ENCODE data around the gene MRC2. TPM values are rescaled to one million over a fixed set of nuclear protein-coding genes. Genes with fewer than 3 reads are reported as not detected.

MRC2 gene
- total RNA-seq, 4 donors from 2014 or later, result 23.3 to 59.8 (median 39.9) TPM

- no peaks in the 10 kb centered on the region for H3K27me3 ChIP-seq
- H3K4me1 ChIP-seq, result peaks cover 0 to 28% (median 0%) of the 10 kb centered on the region in 3 donors
- TF ChIP-seq EP300 (IDR thresholded peaks at IDR 0.05) (no peak), POLR2AphosphoS5 (IDR thresholded peaks at IDR 0.05) (no peak), CTCF (IDR thresholded peaks at IDR 0.05) (no peak), POLR2A (IDR thresholded peaks at IDR 0.05) (no peak)
- no peak overlapping the region for H3K27ac ChIP-seq
- WGBS, 2 donors (ENCODE audit: low coverage in 1 of 2), result no CpG with 5 or more reads among the region's 14 CpGs
- no peak for ATAC-seq
- no peaks in the 10 kb centered on the region for H3K36me3 ChIP-seq
- no peaks in the 10 kb centered on the region for H3K9me3 ChIP-seq
- H3K4me3 ChIP-seq, result no peak overlapping the region
Measured at GRCh38 chr17:62671553-62671952, 44.1 kb downstream of the MRC2 start.

GRCh38 chr17:62672957-62673356, 45.5 kb downstream of the MRC2 start:
- WGBS, 2 donors (ENCODE audit: low coverage in 1 of 2), result 80 to 100% methylated on average over 2 to 4 of the region's 4 CpGs
- no peak for ATAC-seq
- Histone ChIP-seq H3K4me3 (no peak overlapping the region), H3K27ac (no peak overlapping the region), H3K36me3 (no peaks in the 10 kb centered on the region), H3K4me1 (peaks cover 0 to 28% (median 0%) of the 10 kb centered on the region in 3 donors), H3K27me3 (no peaks in the 10 kb centered on the region), H3K9me3 (no peaks in the 10 kb centered on the region)
- no peak for TF ChIP-seq POLR2A (IDR thresholded peaks at IDR 0.05)
- TF ChIP-seq CTCF (IDR thresholded peaks at IDR 0.05), result no peak

- Histone ChIP-seq H3K4me3 (no peak overlapping the region), H3K27me3 (no peaks in the 10 kb centered on the region), H3K9me3 (no peaks in the 10 kb centered on the region), H3K27ac (no peak overlapping the region), H3K36me3 (no peaks in the 10 kb centered on the region), H3K4me1 (peaks cover 0 to 28% (median 0%) of the 10 kb centered on the region in 3 donors)
- ATAC-seq, result no peak
- WGBS, 2 donors (ENCODE audit: low coverage in 1 of 2), result 71 to 86% methylated on average over 3 to 7 of the region's 20 CpGs
- TF ChIP-seq EP300 (IDR thresholded peaks at IDR 0.05) (no peak), POLR2A (IDR thresholded peaks at IDR 0.05) (no peak), POLR2AphosphoS5 (IDR thresholded peaks at IDR 0.05) (no peak), CTCF (IDR thresholded peaks at IDR 0.05) (no peak)
Measured at GRCh38 chr17:62673614-62674362, 46.3 kb downstream of the MRC2 start.

- no peak overlapping the region for H3K4me3 ChIP-seq
- peaks cover 0 to 28% (median 0%) of the 10 kb centered on the region in 3 donors for H3K4me1 ChIP-seq
- WGBS, 2 donors (ENCODE audit: low coverage in 1 of 2), result 73% methylated on average over 4 of the region's 6 CpGs; no CpG with 5 or more reads in 1 of the 2 donors
- no peaks in the 10 kb centered on the region for H3K27me3 ChIP-seq
- no peak for TF ChIP-seq EP300 (IDR thresholded peaks at IDR 0.05)
- TF ChIP-seq POLR2AphosphoS5 (IDR thresholded peaks at IDR 0.05), result no peak
- TF ChIP-seq CTCF (IDR thresholded peaks at IDR 0.05), result no peak
- TF ChIP-seq POLR2A (IDR thresholded peaks at IDR 0.05), result no peak
- no peak for ATAC-seq
- peak overlapping the region in 1 of 4 donors; percentile 15 for H3K27ac ChIP-seq
- no peaks in the 10 kb centered on the region for H3K36me3 ChIP-seq
- H3K9me3 ChIP-seq, result no peaks in the 10 kb centered on the region
Measured at GRCh38 chr17:62674363-62674739, 46.9 kb downstream of the MRC2 start.

- ATAC-seq, result peak; percentile 3
- Histone ChIP-seq H3K36me3 (no peaks in the 10 kb centered on the region), H3K4me3 (no peak overlapping the region), H3K27ac (peak overlapping the region in 2 of 4 donors; percentile 15 to 31), H3K27me3 (no peaks in the 10 kb centered on the region), H3K4me1 (peaks cover 0 to 28% (median 0%) of the 10 kb centered on the region in 3 donors), H3K9me3 (no peaks in the 10 kb centered on the region)
- WGBS, 2 donors (ENCODE audit: low coverage in 1 of 2), result no CpG with 5 or more reads among the region's 3 CpGs
- TF ChIP-seq EP300 (IDR thresholded peaks at IDR 0.05) (no peak), CTCF (IDR thresholded peaks at IDR 0.05) (no peak), POLR2AphosphoS5 (IDR thresholded peaks at IDR 0.05) (no peak), POLR2A (IDR thresholded peaks at IDR 0.05) (no peak)
Measured at GRCh38 chr17:62674841-62675240, 47.4 kb downstream of the MRC2 start.

Data from gastroesophageal sphincter (tissue), 4 donors.